Fibroblast of the aortic adventitia (primary cell): ENCODE data around the gene AIRE. TPM values are rescaled to one million over a fixed set of nuclear protein-coding genes. Genes with fewer than 3 reads are reported as not detected.

ENCODE experiments used
- DNase-seq: peaks from one replicate; pipeline ENCODE4 v3.0.0-alpha.2; 2010; ENCODE audit warnings: low read depth
- H3K4me3 ChIP-seq: 2 replicates; pipeline ENCODE4 v1.5.1; 2011; ENCODE audit warnings: low read depth, mild to moderate bottlenecking, control low read depth, low read length, moderate library complexity
- CTCF ChIP-seq: IDR thresholded peaks from 2 replicates; pipeline ENCODE4 v1.5.1; 2011; ENCODE audit warnings: mild to moderate bottlenecking, low read length, control low read depth, inconsistent platforms; ENCODE audit not compliant: insufficient read depth
- total RNA-seq: library from RNA; depleted of rRNA; stranded (reverse); fragments of >200 nt; gene quantifications from 2 replicates; pipeline ENCODE4 v1.2.3, GENCODE V29; 2012; ENCODE audit warnings: low replicate concordance

The AIRE gene
- total RNA-seq, 1 donor = not detected

- no peak for TF ChIP-seq CTCF
- H3K4me3 ChIP-seq = no peak overlapping the region
These were observed 4.8 kb downstream of the AIRE start for GRCh38 chr21:44290327-44291077.

GRCh38 chr21:44291078-44291935, 5.6 kb downstream of the AIRE start:
- H3K4me3 ChIP-seq = no peak overlapping the region
- no peak for DNase-seq
- TF ChIP-seq CTCF = no peak

More at GRCh38 chr21:44290327-44291077, 4.8 kb downstream of the AIRE start:
- DNase-seq = no peak

- DNase-seq = no peak
- no peak overlapping the region for H3K4me3 ChIP-seq
- TF ChIP-seq CTCF = no peak
These were observed 6.5 kb downstream of the AIRE start for GRCh38 chr21:44291936-44292811.

- no peak for DNase-seq
- TF ChIP-seq CTCF = no peak
These were observed 7.1 kb downstream of the AIRE start for GRCh38 chr21:44292812-44293195.

GRCh38 chr21:44293551-44294231, 8.0 kb downstream of the AIRE start:
- no peak for TF ChIP-seq CTCF
- no peak for DNase-seq
- H3K4me3 ChIP-seq = no peak overlapping the region

More at GRCh38 chr21:44292812-44293195, 7.1 kb downstream of the AIRE start:
- no peak overlapping the region for H3K4me3 ChIP-seq
